HepG2 (cell line): ENCODE data around the gene MPZL3. TPM values are rescaled to one million over a fixed set of nuclear protein-coding genes. Genes with fewer than 3 reads are reported as not detected.
A peak's percentile ranks its signal among the peaks of the same experiment; 100 is the strongest.

ENCODE experiments used
- AKAP8 ChIP-seq: sonication (generic); formaldehyde crosslinking; IDR thresholded peaks from 2 replicates; pipeline ENCODE4 v1.5.1; 2020; ENCODE audit warnings: mild to moderate bottlenecking, missing genetic modification reagents
- ATRX ChIP-seq: sonication (generic); formaldehyde crosslinking; IDR thresholded peaks from 2 replicates; pipeline ENCODE4 v1.4.0; 2020; ENCODE audit warnings: missing genetic modification reagents, borderline replicate concordance
- FOXM1 ChIP-seq: sonication (generic); formaldehyde crosslinking; IDR thresholded peaks from 2 replicates; pipeline ENCODE4 v1.5.0; 2020; ENCODE audit warnings: missing genetic modification reagents
- GRHL1 ChIP-seq: sonication (generic); formaldehyde crosslinking; conservative IDR thresholded peaks from 2 replicates; pipeline ENCODE4 v1.8.0; 2022; ENCODE audit warnings: missing genetic modification reagents
- HNRNPL ChIP-seq: fragments of 200-400 bp; formaldehyde crosslinking; IDR thresholded peaks from 2 replicates; pipeline ENCODE4 v1.6.1; 2017; ENCODE audit warnings: mild to moderate bottlenecking, low read depth, low read length
- JUND ChIP-seq: sonication (generic); formaldehyde crosslinking; IDR thresholded peaks from 2 replicates; pipeline ENCODE4 v1.8.0; 2022; ENCODE audit warnings: mild to moderate bottlenecking, missing genetic modification reagents
- KLF16 ChIP-seq, 2 experiments: sonication (generic) in 1 of 2; formaldehyde crosslinking in 1 of 2; IDR thresholded peaks; 2 replicates each; pipeline versions ENCODE4 v1.6.1 to v1.8.0; 2016 to 2023; ENCODE audit warnings: missing genetic modification reagents in 2 of 2, missing compliant biosample characterization in 1 of 2
- KMT2B ChIP-seq: IDR thresholded peaks from 2 replicates; pipeline ENCODE4 v1.6.1; 2016; ENCODE audit warnings: missing genetic modification reagents, missing compliant biosample characterization
- SIN3A ChIP-seq: IDR thresholded peaks from 2 replicates; pipeline ENCODE4 v1.6.1; 2011; ENCODE audit warnings: low read depth, mild to moderate bottlenecking, control low read depth, low read length, borderline replicate concordance
- TARDBP ChIP-seq: sonication (generic); formaldehyde crosslinking; IDR thresholded peaks from 2 replicates; pipeline ENCODE4 v1.8.0; 2022; ENCODE audit warnings: mild to moderate bottlenecking, missing genetic modification reagents
- THRA ChIP-seq: sonication (generic); formaldehyde crosslinking; IDR thresholded peaks from 2 replicates; pipeline ENCODE4 v1.4.0; 2020; ENCODE audit warnings: missing genetic modification reagents, borderline replicate concordance
- THYN1 ChIP-seq: sonication (generic); formaldehyde crosslinking; IDR thresholded peaks from 2 replicates; pipeline ENCODE4 v1.8.1; 2023; ENCODE audit warnings: low read depth, mild to moderate bottlenecking, moderate library complexity, missing genetic modification reagents, borderline replicate concordance
- ZFP62 ChIP-seq: sonication (generic); formaldehyde crosslinking; IDR thresholded peaks from 2 replicates; pipeline ENCODE4 v1.4.0; 2020; ENCODE audit warnings: missing genetic modification reagents
- ZNF138 ChIP-seq: sonication (generic); formaldehyde crosslinking; IDR thresholded peaks from 2 replicates; pipeline ENCODE4 v1.5.0; 2020; ENCODE audit warnings: mild to moderate bottlenecking, low read depth, missing genetic modification reagents
- ZNF230 ChIP-seq: sonication (generic); formaldehyde crosslinking; IDR thresholded peaks from 2 replicates; pipeline ENCODE4 v1.4.0; 2020; ENCODE audit warnings: mild to moderate bottlenecking, missing genetic modification reagents
- ZNF337 ChIP-seq: sonication (generic); formaldehyde crosslinking; IDR thresholded peaks from 2 replicates; pipeline ENCODE4 v1.5.1; 2020; ENCODE audit warnings: missing genetic modification reagents, low read depth, mild to moderate bottlenecking, borderline replicate concordance
- ZNF704 ChIP-seq: sonication (generic); formaldehyde crosslinking; IDR thresholded peaks from 2 replicates; pipeline ENCODE4 v1.8.1; 2023; ENCODE audit warnings: mild to moderate bottlenecking, inconsistent platforms, moderate library complexity, missing genetic modification reagents, borderline replicate concordance
- ZNF781 ChIP-seq: sonication (generic); formaldehyde crosslinking; IDR thresholded peaks from 2 replicates; pipeline ENCODE4 v1.5.1; 2020; ENCODE audit warnings: borderline replicate concordance, mild to moderate bottlenecking, missing genetic modification reagents; ENCODE audit errors: not compliant biosample characterization
- polyA plus RNA-seq, 8 experiments: library from polyadenylated mRNA; depleted of rRNA in 3 of 8; stranded (reverse) in 7 of 8; unstranded in 1 of 8; fragments of >200 nt; fragmentation: Illumina TruSeq in 4 of 8; extraction: Trizol in 4 of 8; gene quantifications; 2 replicates each; pipeline versions ENCODE4 v1.2.1 to v1.2.3, GENCODE V29; 2011 to 2016; ENCODE audit warnings: low read depth in 4 of 8, missing spikeins in 1 of 8, mixed read lengths in 1 of 8; ENCODE audit not compliant: insufficient read depth in 1 of 8
- total RNA-seq, 5 experiments: library from RNA; depleted of rRNA; stranded (reverse); fragments of >200 nt; fragmentation: Illumina TruSeq; extraction: Trizol; gene quantifications; 2 replicates each; pipeline ENCODE4 v1.2.3, GENCODE V29; 2016; ENCODE audit warnings: low read depth in 1 of 5
- TF ChIP-seq, protein P1 (sequence below): sonication (generic); formaldehyde crosslinking; IDR thresholded peaks from 2 replicates; pipeline ENCODE4 v1.4.0; 2020; ENCODE audit warnings: missing genetic modification reagents, mild to moderate bottlenecking, borderline replicate concordance
- TF ChIP-seq, protein P2 (sequence below): sonication (generic); formaldehyde crosslinking; IDR thresholded peaks from 2 replicates; pipeline ENCODE4 v1.9.0; 2021; ENCODE audit warnings: missing genetic modification reagents, mild to moderate bottlenecking, borderline replicate concordance

The MPZL3 gene
- total and polyA plus RNA-seq, 2 of the 13 experiments (the other 11 are each of a cell fraction or from before 2014, with no cell fraction given) = 5.3 to 9.3 TPM

- TF ChIP-seq, protein P1, sequence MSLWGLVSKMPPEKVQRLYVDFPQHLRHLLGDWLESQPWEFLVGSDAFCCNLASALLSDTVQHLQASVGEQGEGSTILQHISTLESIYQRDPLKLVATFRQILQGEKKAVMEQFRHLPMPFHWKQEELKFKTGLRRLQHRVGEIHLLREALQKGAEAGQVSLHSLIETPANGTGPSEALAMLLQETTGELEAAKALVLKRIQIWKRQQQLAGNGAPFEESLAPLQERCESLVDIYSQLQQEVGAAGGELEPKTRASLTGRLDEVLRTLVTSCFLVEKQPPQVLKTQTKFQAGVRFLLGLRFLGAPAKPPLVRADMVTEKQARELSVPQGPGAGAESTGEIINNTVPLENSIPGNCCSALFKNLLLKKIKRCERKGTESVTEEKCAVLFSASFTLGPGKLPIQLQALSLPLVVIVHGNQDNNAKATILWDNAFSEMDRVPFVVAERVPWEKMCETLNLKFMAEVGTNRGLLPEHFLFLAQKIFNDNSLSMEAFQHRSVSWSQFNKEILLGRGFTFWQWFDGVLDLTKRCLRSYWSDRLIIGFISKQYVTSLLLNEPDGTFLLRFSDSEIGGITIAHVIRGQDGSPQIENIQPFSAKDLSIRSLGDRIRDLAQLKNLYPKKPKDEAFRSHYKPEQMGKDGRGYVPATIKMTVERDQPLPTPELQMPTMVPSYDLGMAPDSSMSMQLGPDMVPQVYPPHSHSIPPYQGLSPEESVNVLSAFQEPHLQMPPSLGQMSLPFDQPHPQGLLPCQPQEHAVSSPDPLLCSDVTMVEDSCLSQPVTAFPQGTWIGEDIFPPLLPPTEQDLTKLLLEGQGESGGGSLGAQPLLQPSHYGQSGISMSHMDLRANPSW (CRISPR knock-in tag) = peak; percentile 69; the same call in 1 of the 2 replicates
- TF ChIP-seq ZNF230 (CRISPR knock-in tag) (0 out of 2 replicates have a peak, but pooled peaks have one; percentile 46), TARDBP (CRISPR knock-in tag) (peak; percentile 48; the same call in 1 of the 2 replicates), HNRNPL (no peak), ZNF337 (CRISPR knock-in tag) (no peak), KLF16 (CRISPR knock-in tag; IDR thresholded peaks at IDR 0.05) (0 out of 4 replicates have a peak, but pooled peaks of 1 of the 2 experiments have one; percentile 50), THRA (CRISPR knock-in tag) (no peak), ZNF704 (CRISPR knock-in tag) (no peak), ZFP62 (CRISPR knock-in tag) (no peak), JUND (CRISPR knock-in tag) (peak; percentile 65), KMT2B (CRISPR knock-in tag) (peak; percentile 95), GRHL1 (CRISPR knock-in tag) (no peak), ZNF781 (peak; percentile 87), FOXM1 (CRISPR knock-in tag) (no peak), SIN3A (peak; percentile 38; the same call in 1 of the 2 replicates), ATRX (CRISPR knock-in tag) (no peak), AKAP8 (CRISPR knock-in tag) (no peak), THYN1 (CRISPR knock-in tag) (no peak), ZNF138 (CRISPR knock-in tag) (no peak)
- TF ChIP-seq, protein P2, sequence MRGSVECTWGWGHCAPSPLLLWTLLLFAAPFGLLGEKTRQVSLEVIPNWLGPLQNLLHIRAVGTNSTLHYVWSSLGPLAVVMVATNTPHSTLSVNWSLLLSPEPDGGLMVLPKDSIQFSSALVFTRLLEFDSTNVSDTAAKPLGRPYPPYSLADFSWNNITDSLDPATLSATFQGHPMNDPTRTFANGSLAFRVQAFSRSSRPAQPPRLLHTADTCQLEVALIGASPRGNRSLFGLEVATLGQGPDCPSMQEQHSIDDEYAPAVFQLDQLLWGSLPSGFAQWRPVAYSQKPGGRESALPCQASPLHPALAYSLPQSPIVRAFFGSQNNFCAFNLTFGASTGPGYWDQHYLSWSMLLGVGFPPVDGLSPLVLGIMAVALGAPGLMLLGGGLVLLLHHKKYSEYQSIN = no peak
Measured at GRCh38 chr11:118251858-118252652, at the start of gene MPZL3 (continued).
